GM21737 (cell line): ENCODE results near the gene AMZ1.

Experiments
- ATAC-seq: cut with Tn5 transposase; IDR thresholded peaks from one replicate; pipeline ENCODE4 v1.9.1; 2021; ENCODE audit warnings: mild to moderate bottlenecking, moderate library complexity; ENCODE audit not compliant: unreplicated experiment

Gene AMZ1

DNA sequence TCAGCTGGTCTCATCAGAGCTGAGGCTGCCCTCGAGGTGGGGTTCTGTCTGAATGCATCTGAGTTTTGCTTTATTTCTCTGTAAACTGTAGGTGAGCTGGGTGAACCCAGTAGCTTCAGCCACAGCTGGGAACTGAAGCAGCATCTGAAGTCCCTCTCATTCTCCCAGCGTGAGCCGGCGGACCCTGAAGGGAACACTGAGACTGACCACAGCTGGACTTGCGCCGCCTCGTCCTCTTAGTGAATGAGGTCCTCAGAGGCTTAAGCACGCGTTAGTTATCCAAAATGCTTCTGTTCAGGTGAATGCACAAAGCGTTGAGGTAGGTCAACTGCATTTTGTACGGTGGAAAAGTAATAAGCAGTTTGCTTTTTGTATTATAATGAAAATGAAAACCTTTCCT is 76.6 kb downstream of the AMZ1 start:
- no peak for ATAC-seq
